C4-2B (cell line): ENCODE results near the gene DBP.

Experiments used
- ZFX ChIP-seq: fragments of 450-650 bp; IDR thresholded peaks from 2 replicates; pipeline ENCODE4 v1.6.1; 2017
- TF ChIP-seq, protein P1 (sequence below): fragments of 450-650 bp; conservative IDR thresholded peaks from 2 replicates; pipeline ENCODE4 v1.5.1; 2017; ENCODE audit warnings: mild to moderate bottlenecking

DNA sequence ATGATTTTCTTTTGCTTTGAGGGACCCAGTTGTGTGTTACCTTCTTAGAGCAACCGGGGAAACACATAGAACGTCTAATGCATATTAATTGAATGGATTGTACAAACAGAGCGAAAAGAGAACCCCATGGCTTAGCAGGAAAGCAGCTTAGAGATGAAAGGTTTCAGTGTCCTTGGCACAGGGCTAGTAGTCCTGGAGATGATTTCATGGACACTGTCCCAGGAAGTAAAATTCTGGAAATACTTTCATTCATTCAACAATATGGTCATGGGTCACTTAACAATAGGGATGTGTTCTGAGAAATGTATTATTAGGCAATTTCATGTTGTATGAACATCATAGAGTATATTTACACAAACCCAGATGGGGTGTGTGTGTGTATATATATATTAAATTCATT lies 48.9 kb upstream of the DBP start:
- TF ChIP-seq, protein P1, sequence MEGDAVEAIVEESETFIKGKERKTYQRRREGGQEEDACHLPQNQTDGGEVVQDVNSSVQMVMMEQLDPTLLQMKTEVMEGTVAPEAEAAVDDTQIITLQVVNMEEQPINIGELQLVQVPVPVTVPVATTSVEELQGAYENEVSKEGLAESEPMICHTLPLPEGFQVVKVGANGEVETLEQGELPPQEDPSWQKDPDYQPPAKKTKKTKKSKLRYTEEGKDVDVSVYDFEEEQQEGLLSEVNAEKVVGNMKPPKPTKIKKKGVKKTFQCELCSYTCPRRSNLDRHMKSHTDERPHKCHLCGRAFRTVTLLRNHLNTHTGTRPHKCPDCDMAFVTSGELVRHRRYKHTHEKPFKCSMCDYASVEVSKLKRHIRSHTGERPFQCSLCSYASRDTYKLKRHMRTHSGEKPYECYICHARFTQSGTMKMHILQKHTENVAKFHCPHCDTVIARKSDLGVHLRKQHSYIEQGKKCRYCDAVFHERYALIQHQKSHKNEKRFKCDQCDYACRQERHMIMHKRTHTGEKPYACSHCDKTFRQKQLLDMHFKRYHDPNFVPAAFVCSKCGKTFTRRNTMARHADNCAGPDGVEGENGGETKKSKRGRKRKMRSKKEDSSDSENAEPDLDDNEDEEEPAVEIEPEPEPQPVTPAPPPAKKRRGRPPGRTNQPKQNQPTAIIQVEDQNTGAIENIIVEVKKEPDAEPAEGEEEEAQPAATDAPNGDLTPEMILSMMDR, result no peak
- TF ChIP-seq ZFX, result no peak
